Measurements from ENCODE around the gene CIBAR2.

GRCh38 chr16:85137323-85138072, 25.2 kb upstream of the CIBAR2 start:
- no peak for TF ChIP-seq CTCF (IDR thresholded peaks at IDR 0.05)
- peak; percentile 75 to 96 (median 96) for TF ChIP-seq POLR2AphosphoS5 (IDR thresholded peaks at IDR 0.05)
- TF ChIP-seq POLR2A (IDR thresholded peaks at IDR 0.05) = no peak

Data from sigmoid colon (tissue), 4 donors.